HG02970 (cell line): ENCODE measurements around the gene SUFU.
"Not testable (repeated sequence)": the region's sequence is repeated elsewhere in the genome, so short reads cannot be mapped to it uniquely, and the experiment has no call there.

Experiments used
- ATAC-seq: cut with Tn5 transposase; IDR thresholded peaks from one replicate; pipeline ENCODE4 v1.9.1; 2021; ENCODE audit warnings: mild to moderate bottlenecking, moderate library complexity, moderate number of reproducible peaks; ENCODE audit not compliant: unreplicated experiment, low FRiP score

The SUFU gene

DNA sequence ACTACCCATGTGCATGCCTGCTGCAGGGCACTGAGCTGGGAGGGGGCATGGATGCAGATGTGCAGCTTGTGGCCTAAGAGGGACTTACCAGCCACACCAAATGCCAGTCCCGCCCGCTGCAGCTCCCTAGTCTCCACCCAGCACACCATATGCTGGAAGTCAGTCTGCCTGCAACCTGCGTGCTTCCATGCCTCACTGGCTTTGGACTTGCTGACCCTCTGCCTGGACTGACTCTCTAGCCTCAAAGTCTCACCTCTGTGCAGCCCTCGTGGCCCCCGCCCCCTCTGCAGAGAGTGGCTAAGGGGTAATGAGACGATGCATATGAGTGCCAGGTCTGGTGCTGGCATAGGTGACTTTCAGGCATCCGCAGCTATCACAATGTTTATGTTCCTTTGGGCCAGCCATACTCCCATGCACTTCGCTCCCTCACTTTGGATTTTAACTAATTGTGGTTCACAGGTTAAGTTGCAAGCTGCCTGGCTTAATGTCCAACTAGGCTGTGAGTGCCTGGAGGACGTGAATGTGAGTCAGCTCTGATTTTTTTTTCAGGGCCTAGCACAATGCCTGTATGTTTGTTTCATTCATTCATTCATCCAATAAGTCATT lies 162.2 kb downstream of the SUFU start:
- no peak for ATAC-seq

- not testable (repeated sequence) for ATAC-seq
Observed at GRCh38 chr10:102667411-102667810, 163.6 kb downstream of the SUFU start.

DNA sequence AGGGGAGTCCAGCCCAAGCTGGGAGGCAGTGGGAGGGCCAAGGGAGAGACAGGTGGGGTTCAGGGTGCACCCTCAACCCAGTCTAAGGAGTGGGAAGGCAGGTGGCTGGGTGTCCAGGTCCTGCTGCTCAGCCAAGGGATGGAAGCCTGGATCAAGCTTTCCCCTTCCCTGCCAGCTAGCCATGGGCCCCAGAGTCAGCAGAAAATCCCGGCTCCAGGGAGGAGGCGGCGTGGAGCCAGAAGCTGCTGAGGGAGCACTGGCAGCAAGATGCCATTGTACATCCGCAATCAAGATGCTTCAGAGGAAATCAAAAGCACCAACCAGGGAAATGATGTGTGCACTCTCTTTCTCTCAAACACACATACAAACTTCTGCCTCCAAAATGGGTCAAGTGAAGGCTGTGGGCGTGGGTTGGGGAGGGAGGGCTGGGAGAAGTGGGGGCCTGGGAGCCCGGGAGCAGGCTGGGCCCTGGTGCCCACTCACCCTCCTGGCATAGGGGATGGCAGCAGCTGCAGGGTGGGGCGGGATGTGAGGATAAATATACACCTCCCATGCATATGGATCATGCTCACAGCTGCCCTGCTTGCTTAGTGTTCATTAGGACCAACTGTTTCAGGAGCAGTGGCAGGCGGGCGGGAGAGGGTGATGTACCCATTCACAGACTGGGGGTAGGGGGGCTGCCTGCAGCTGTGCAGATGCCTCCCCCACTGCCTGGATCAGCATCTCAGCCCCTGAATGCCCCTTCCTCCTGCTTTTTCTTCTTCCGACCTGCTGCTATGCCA lies 164.7 kb downstream of the SUFU start:
- no peak for ATAC-seq

GRCh38 chr10:102669206-102670064 lies 165.7 kb downstream of the SUFU start:
- ATAC-seq = no peak

GRCh38 chr10:102670065-102670670 lies 166.4 kb downstream of the SUFU start:
- ATAC-seq = no peak

- ATAC-seq = no peak
Observed at GRCh38 chr10:102670871-102671434, 167.2 kb downstream of the SUFU start.

DNA sequence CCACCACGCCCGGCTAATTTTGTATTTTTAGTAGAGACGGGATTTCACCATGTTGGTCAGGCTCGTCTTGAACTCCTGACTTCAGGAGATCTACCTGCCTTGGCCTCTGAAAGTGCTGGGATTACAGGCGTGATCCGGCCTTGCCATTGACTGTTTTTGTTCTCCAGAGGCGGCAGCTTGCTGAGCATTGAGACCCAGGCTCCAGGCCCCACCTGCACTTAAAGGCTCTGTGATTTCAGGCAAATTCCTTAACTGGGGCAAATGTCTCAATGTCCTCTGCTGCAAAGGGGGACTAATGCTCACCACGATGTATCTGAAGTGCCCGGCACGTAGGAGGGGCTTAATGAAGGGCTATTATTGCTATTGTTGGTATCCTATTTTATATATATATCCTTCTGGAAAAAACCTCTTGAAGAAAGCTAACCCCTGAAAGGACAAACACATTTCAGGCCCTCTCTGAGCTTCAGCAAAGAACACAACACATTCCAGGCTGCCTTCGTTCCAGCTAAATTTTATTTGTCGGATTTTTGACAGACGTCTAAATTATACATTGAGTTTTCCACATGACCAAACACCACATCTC lies 169.6 kb downstream of the SUFU start:
- no peak for ATAC-seq

- no peak for ATAC-seq
Observed at GRCh38 chr10:102673819-102674511, 170.2 kb downstream of the SUFU start.

- ATAC-seq = no peak
Observed at GRCh38 chr10:102674566-102674965, 170.8 kb downstream of the SUFU start.

GRCh38 chr10:102675011-102675665 lies 171.4 kb downstream of the SUFU start:
- ATAC-seq = no peak

GRCh38 chr10:102675666-102676533 lies 172.1 kb downstream of the SUFU start:
- ATAC-seq = no peak

GRCh38 chr10:102676534-102677315 lies 173.0 kb downstream of the SUFU start:
- ATAC-seq = no peak

DNA sequence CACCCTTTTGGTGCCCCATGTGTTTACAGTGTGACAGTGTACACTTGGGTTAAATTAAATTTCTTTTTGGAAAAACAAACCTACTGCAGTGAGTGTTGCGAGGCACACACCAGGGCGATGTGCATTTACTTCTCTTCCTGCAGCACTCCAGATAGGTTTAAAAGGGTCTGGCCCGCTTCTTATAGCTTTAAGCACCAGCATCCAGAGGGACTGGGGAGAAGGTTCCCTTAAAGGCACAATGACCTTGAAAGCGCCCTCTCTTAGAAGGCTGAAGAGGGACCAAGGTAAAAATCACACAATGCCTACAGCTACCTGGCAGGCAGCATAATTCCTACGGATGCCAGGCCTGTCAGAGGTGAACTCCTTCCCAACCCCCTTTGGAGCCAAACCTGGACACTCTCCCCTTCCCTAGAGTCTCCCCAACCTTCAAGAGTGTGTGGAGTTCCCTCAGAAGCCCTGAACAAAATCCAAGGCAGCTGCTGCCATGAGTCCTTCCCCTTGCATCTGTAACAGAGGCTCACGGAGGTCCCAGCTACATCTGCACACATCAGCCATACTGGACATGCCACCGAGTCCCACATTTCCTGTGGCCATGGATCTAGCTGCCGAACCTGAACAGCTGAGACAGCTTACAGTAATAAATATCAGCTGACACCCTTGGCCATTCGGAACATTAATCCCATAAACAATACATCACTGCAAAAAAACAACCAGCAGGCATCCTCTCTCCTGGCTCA lies 173.7 kb downstream of the SUFU start:
- no peak for ATAC-seq

GRCh38 chr10:102678068-102678400 lies 174.3 kb downstream of the SUFU start:
- ATAC-seq = no peak

GRCh38 chr10:102678842-102679289 lies 175.1 kb downstream of the SUFU start:
- ATAC-seq = no peak

- ATAC-seq = no peak
Observed at GRCh38 chr10:102679596-102679995, 175.8 kb downstream of the SUFU start.

GRCh38 chr10:102681696-102682095 lies 177.9 kb downstream of the SUFU start:
- no peak for ATAC-seq
